ENCODE measurements around the gene SPNS3. TPM values are rescaled to one million over a fixed set of nuclear protein-coding genes. Genes with fewer than 3 reads are reported as not detected.

Gene SPNS3
- polyA plus RNA-seq, 1 of the 3 experiments (the other 2 are of a cell fraction) = 0.05 TPM

DNA sequence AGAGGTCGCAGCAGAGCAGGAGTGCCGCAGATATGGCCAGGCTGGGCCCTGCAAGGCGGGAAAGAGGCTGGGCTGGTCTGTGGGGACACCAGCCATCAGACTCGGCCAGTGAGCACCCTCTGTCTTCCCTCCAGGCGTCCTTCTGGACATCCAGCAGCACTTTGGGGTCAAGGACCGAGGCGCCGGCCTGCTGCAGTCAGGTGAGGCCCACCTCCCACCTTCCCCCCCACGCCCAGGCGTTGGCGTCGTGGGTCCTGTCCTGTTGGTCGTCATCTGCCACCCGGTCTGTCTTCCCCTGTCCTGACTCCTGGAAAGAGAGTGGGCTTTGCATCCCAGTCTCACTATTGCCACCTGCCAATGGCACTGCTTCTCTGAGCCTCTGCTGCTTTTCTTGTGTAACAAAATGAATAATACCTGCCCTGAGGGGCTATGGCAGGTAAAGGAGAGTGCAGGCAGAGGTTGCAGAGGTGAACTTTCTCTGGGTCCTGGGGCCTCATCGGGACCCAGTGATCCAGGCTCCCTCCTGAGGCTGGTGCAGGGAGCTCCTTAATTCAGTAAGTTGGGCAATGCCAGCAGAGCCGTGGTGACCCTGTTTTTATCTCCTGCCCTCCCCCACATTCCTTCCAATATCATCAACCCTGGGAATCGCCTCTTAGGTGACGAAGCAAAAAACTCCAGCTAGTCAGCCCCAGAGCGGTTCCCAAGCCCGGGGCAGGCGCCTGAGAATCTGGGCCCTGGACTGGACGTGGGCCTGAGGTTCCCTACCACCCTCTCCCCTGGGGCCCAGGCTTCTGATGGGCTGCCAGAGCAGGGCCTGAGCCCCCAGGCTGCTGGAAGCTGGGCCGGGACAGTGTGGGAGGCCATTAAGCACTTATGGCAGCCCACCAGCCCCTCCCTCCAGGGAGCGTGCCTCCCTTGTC, 79.6 kb downstream of the SPNS3 start:
- H3K9ac ChIP-seq = no peak overlapping the region
- 60% methylated on average over 11 of the region's 24 CpGs for WGBS (ENCODE audit: low lambda C conversion rate)
- H3F3A ChIP-seq (replicated peaks; ENCODE audit: insufficient read depth) = no peaks in the 10 kb centered on the region
- CTCF ChIA-PET = no interaction called here
- no peaks in the 10 kb centered on the region for H3K9me2 ChIP-seq
- no peaks in the 10 kb centered on the region for H3K36me3 ChIP-seq (replicated peaks in 1 of 2; ENCODE audit: control insufficient read depth in 1 of 2, insufficient read depth in 2 of 2, low read length in 1 of 2)
- H3K4me3 ChIP-seq (ENCODE audit: low read depth in 2 of 2, low read length in 1 of 2) = no peak overlapping the region
- no peak overlapping the region for H3K4me2 ChIP-seq
- H3K4me1 ChIP-seq (ENCODE audit: control insufficient read depth in 1 of 2, insufficient read depth in 2 of 2, low read depth in 1 of 2, low read length in 1 of 2) = no peaks in the 10 kb centered on the region; a peak in 1 of 4 replicates
- POLR2A ChIA-PET = no interaction called here
- H3K79me2 ChIP-seq (ENCODE audit: insufficient read depth) = no peaks in the 10 kb centered on the region
- H4K20me1 ChIP-seq (ENCODE audit: insufficient read depth) = no peaks in the 10 kb centered on the region
- no peaks in the 10 kb centered on the region for H3K9me3 ChIP-seq
- no peak for TF ChIP-seq SIN3A (IDR thresholded peaks at IDR 0.05; ENCODE audit: borderline replicate concordance, low read depth, low read length)
- no peak for TF ChIP-seq GATA2 (CRISPR knock-in tag; IDR thresholded peaks at IDR 0.05)
- no peak for TF ChIP-seq FOXM1 (IDR thresholded peaks at IDR 0.05; ENCODE audit: low read depth)
- no peak for TF ChIP-seq ZBTB33 (IDR thresholded peaks at IDR 0.05; ENCODE audit: borderline replicate concordance, low read depth)
- TF ChIP-seq, protein P1, sequence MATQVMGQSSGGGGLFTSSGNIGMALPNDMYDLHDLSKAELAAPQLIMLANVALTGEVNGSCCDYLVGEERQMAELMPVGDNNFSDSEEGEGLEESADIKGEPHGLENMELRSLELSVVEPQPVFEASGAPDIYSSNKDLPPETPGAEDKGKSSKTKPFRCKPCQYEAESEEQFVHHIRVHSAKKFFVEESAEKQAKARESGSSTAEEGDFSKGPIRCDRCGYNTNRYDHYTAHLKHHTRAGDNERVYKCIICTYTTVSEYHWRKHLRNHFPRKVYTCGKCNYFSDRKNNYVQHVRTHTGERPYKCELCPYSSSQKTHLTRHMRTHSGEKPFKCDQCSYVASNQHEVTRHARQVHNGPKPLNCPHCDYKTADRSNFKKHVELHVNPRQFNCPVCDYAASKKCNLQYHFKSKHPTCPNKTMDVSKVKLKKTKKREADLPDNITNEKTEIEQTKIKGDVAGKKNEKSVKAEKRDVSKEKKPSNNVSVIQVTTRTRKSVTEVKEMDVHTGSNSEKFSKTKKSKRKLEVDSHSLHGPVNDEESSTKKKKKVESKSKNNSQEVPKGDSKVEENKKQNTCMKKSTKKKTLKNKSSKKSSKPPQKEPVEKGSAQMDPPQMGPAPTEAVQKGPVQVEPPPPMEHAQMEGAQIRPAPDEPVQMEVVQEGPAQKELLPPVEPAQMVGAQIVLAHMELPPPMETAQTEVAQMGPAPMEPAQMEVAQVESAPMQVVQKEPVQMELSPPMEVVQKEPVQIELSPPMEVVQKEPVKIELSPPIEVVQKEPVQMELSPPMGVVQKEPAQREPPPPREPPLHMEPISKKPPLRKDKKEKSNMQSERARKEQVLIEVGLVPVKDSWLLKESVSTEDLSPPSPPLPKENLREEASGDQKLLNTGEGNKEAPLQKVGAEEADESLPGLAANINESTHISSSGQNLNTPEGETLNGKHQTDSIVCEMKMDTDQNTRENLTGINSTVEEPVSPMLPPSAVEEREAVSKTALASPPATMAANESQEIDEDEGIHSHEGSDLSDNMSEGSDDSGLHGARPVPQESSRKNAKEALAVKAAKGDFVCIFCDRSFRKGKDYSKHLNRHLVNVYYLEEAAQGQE (IDR thresholded peaks at IDR 0.05; ENCODE audit: low read depth, low read length) = no peak
- no peak for TF ChIP-seq SMC3 (IDR thresholded peaks at IDR 0.05; ENCODE audit: low read depth, low read length)
- TF ChIP-seq ELF1 (IDR thresholded peaks at IDR 0.05) = no peak
- no peak for TF ChIP-seq POLR2AphosphoS5 (IDR thresholded peaks at IDR 0.05; ENCODE audit: low read depth, low read length)
- TF ChIP-seq CTCF (IDR thresholded peaks at IDR 0.05) = no peak
- TF ChIP-seq RAD21 (IDR thresholded peaks at IDR 0.05; ENCODE audit: low read length) = no peak
- TF ChIP-seq, protein P2, sequence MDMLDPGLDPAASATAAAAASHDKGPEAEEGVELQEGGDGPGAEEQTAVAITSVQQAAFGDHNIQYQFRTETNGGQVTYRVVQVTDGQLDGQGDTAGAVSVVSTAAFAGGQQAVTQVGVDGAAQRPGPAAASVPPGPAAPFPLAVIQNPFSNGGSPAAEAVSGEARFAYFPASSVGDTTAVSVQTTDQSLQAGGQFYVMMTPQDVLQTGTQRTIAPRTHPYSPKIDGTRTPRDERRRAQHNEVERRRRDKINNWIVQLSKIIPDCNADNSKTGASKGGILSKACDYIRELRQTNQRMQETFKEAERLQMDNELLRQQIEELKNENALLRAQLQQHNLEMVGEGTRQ (IDR thresholded peaks at IDR 0.05; ENCODE audit: borderline replicate concordance, low read depth, low read length) = no peak
- no peak for TF ChIP-seq FOSL2 (IDR thresholded peaks at IDR 0.05; ENCODE audit: borderline replicate concordance, low read depth)
- TF ChIP-seq TCF12 (IDR thresholded peaks at IDR 0.05) = no peak
- no peak for TF ChIP-seq JUND (IDR thresholded peaks at IDR 0.05)
- TF ChIP-seq NFIC (IDR thresholded peaks at IDR 0.05; ENCODE audit: borderline replicate concordance) = no peak
- TF ChIP-seq RFX5 (IDR thresholded peaks at IDR 0.05; ENCODE audit: low read length) = no peak
- no peak for TF ChIP-seq NRF1 (IDR thresholded peaks at IDR 0.05; ENCODE audit: low read depth, low read length)
- TF ChIP-seq EZH2phosphoT487 (IDR thresholded peaks at IDR 0.05; ENCODE audit: borderline replicate concordance, low read depth) = no peak
- TF ChIP-seq CHD2 (IDR thresholded peaks at IDR 0.05; ENCODE audit: low read length, partially characterized antibody) = no peak
- no peaks in the 10 kb centered on the region for H3K27me3 ChIP-seq (ENCODE audit: insufficient read depth)
- no peak overlapping the region for H2AFZ ChIP-seq (ENCODE audit: low read depth)
- no peak overlapping the region for H3K27ac ChIP-seq (ENCODE audit: low read depth in 2 of 2, low read length in 1 of 2)
- DNase-seq = no peak
